HepG2 (cell line): ENCODE measurements around the gene ZNF189. TPM values are rescaled to one million over a fixed set of nuclear protein-coding genes. Genes with fewer than 3 reads are reported as not detected.

Experiments used
- CHD2 ChIP-seq: IDR thresholded peaks from 2 replicates; pipeline ENCODE4 v1.6.1; 2011; ENCODE audit warnings: low read depth, low read length, improper control_type of control experiment
- HOXD1 ChIP-seq: sonication (generic); formaldehyde crosslinking; IDR thresholded peaks from 2 replicates; pipeline ENCODE4 v1.5.0; 2020; ENCODE audit warnings: missing genetic modification reagents
- KDM1A ChIP-seq: IDR thresholded peaks from 2 replicates; pipeline ENCODE4 v1.6.1; 2016; ENCODE audit warnings: missing compliant biosample characterization
- KDM2A ChIP-seq: sonication (generic); formaldehyde crosslinking; IDR thresholded peaks from 2 replicates; pipeline ENCODE4 v1.4.0; 2020; ENCODE audit warnings: low read depth, missing genetic modification reagents, borderline replicate concordance
- NR1H2 ChIP-seq: sonication (generic); formaldehyde crosslinking; IDR thresholded peaks from 2 replicates; pipeline ENCODE4 v1.8.1; 2022; ENCODE audit warnings: low read depth, missing genetic modification reagents, borderline replicate concordance
- SSRP1 ChIP-seq: IDR thresholded peaks from 2 replicates; pipeline ENCODE4 v1.6.1; 2016; ENCODE audit warnings: control low read depth
- ZNF225 ChIP-seq: sonication (generic); formaldehyde crosslinking; IDR thresholded peaks from 2 replicates; pipeline ENCODE4 v1.4.0; 2020; ENCODE audit warnings: mild to moderate bottlenecking, missing genetic modification reagents
- ZNF44 ChIP-seq: sonication (generic); formaldehyde crosslinking; IDR thresholded peaks from 2 replicates; pipeline ENCODE4 v1.5.1; 2020; ENCODE audit warnings: mild to moderate bottlenecking, missing genetic modification reagents
- ZNF570 ChIP-seq: sonication (generic); formaldehyde crosslinking; IDR thresholded peaks from 2 replicates; pipeline ENCODE4 v1.4.0; 2020; ENCODE audit warnings: mild to moderate bottlenecking, missing genetic modification reagents, borderline replicate concordance
- ZNF768 ChIP-seq: sonication (generic); formaldehyde crosslinking; IDR thresholded peaks from 2 replicates; pipeline ENCODE4 v1.4.0; 2020; ENCODE audit warnings: missing genetic modification reagents
- ZNF792 ChIP-seq: IDR thresholded peaks from 2 replicates; pipeline ENCODE4 v1.6.1; 2016
- ZNF883 ChIP-seq: sonication (generic); formaldehyde crosslinking; IDR thresholded peaks from 2 replicates; pipeline ENCODE4 v1.5.1; 2020; ENCODE audit warnings: mild to moderate bottlenecking, missing genetic modification reagents; ENCODE audit errors: not compliant biosample characterization
- ZSCAN9 ChIP-seq: IDR thresholded peaks from 2 replicates; pipeline ENCODE4 v1.6.1; 2016; ENCODE audit warnings: borderline replicate concordance
- polyA plus RNA-seq, 8 experiments: library from polyadenylated mRNA; depleted of rRNA in 3 of 8; stranded (reverse) in 7 of 8; unstranded in 1 of 8; fragments of >200 nt; fragmentation: Illumina TruSeq in 4 of 8; extraction: Trizol in 4 of 8; gene quantifications; 2 replicates each; pipeline versions ENCODE4 v1.2.1 to v1.2.3, GENCODE V29; 2011 to 2016; ENCODE audit warnings: low read depth in 4 of 8, missing spikeins in 1 of 8, mixed read lengths in 1 of 8; ENCODE audit not compliant: insufficient read depth in 1 of 8
- total RNA-seq, 5 experiments: library from RNA; depleted of rRNA; stranded (reverse); fragments of >200 nt; fragmentation: Illumina TruSeq; extraction: Trizol; gene quantifications; 2 replicates each; pipeline ENCODE4 v1.2.3, GENCODE V29; 2016; ENCODE audit warnings: low read depth in 1 of 5
- TF ChIP-seq, protein P1 (sequence below): sonication (generic); formaldehyde crosslinking; IDR thresholded peaks from 2 replicates; pipeline ENCODE4 v1.8.0; 2023; ENCODE audit warnings: mild to moderate bottlenecking, missing genetic modification reagents
- TF ChIP-seq, protein P2 (sequence below): IDR thresholded peaks from 2 replicates; pipeline ENCODE4 v1.6.1; 2016; ENCODE audit warnings: low read depth, control low read depth
- TF ChIP-seq, protein P3 (sequence below): IDR thresholded peaks from 2 replicates; pipeline ENCODE4 v1.6.1; 2016; ENCODE audit warnings: missing compliant biosample characterization, missing genetic modification reagents, borderline replicate concordance
- TF ChIP-seq, protein P4 (sequence below): sonication (generic); formaldehyde crosslinking; IDR thresholded peaks from 2 replicates; pipeline ENCODE4 v1.4.0; 2020; ENCODE audit warnings: mild to moderate bottlenecking, missing genetic modification reagents
- TF ChIP-seq, protein P5 (sequence below): sonication (generic); formaldehyde crosslinking; IDR thresholded peaks from 2 replicates; pipeline ENCODE4 v1.5.0; 2020; ENCODE audit warnings: missing genetic modification reagents, mild to moderate bottlenecking, borderline replicate concordance
- TF ChIP-seq, protein P6 (sequence below): sonication (generic); formaldehyde crosslinking; IDR thresholded peaks from 2 replicates; pipeline ENCODE4 v1.4.0; 2020; ENCODE audit warnings: missing genetic modification reagents, borderline replicate concordance

Gene ZNF189
- total and polyA plus RNA-seq, 2 of the 13 experiments (the other 11 are each of a cell fraction or from before 2014, with no cell fraction given) = 8.4 to 50.0 TPM

DNA sequence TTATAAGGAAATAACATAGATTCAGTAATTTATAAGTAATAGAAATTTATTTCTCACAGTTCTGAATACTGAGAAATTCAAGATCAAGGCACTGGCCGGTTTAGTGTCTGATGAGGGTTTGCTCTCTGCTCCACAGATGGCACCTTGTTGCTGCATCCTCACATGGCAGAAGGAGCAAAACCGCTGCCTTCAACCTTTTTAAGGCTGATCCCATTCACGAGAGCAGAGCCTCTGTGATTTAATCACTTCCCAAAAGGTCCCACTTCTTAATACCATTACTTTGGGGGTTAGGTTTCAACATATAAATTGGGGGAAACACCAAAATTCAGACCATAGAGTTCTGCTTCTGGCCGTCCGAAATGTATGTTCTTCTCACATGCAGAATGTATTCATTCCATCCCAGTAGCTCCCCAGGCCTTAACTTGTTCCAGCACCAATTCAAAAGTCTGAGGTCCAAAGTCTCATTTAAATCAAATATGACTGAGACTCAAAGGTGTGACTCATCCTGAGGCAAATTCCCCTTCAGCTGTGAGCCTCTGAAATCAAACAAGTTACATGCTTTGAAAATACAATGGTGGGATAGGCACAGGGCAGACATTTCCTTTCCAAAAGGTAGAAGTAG lies 44.4 kb upstream of the ZNF189 start (continued):
- TF ChIP-seq KDM2A (CRISPR knock-in tag) (no peak), ZNF44 (no peak; the same call in 1 of the 2 replicates), HOXD1 (peak; percentile 24; the same call in 1 of the 2 replicates), ZNF792 (CRISPR knock-in tag) (peak; percentile 51; the same call in 1 of the 2 replicates), SSRP1 (peak; percentile 96; the same call in 1 of the 2 replicates), KDM1A (CRISPR knock-in tag) (peak; percentile 8; the same call in 1 of the 2 replicates), CHD2 (no peak), ZNF883 (no peak), NR1H2 (CRISPR knock-in tag) (no peak), ZNF225 (CRISPR knock-in tag) (no peak), ZNF768 (no peak), ZNF570 (CRISPR knock-in tag) (no peak), ZSCAN9 (CRISPR knock-in tag) (peak; percentile 50; the same call in 1 of the 2 replicates)
- TF ChIP-seq, protein P1, sequence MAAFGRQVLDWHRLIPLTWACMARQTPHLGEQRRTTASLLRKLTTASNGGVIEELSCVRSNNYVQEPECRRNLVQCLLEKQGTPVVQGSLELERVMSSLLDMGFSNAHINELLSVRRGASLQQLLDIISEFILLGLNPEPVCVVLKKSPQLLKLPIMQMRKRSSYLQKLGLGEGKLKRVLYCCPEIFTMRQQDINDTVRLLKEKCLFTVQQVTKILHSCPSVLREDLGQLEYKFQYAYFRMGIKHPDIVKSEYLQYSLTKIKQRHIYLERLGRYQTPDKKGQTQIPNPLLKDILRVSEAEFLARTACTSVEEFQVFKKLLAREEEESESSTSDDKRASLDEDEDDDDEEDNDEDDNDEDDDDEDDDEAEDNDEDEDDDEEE (CRISPR knock-in tag) = no peak
- TF ChIP-seq, protein P2, sequence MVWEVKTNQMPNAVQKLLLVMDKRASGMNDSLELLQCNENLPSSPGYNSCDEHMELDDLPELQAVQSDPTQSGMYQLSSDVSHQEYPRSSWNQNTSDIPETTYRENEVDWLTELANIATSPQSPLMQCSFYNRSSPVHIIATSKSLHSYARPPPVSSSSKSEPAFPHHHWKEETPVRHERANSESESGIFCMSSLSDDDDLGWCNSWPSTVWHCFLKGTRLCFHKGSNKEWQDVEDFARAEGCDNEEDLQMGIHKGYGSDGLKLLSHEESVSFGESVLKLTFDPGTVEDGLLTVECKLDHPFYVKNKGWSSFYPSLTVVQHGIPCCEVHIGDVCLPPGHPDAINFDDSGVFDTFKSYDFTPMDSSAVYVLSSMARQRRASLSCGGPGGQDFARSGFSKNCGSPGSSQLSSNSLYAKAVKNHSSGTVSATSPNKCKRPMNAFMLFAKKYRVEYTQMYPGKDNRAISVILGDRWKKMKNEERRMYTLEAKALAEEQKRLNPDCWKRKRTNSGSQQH (CRISPR knock-in tag) = 0 out of 2 replicates have a peak, but pooled peaks have one; percentile 82
- TF ChIP-seq, protein P3, sequence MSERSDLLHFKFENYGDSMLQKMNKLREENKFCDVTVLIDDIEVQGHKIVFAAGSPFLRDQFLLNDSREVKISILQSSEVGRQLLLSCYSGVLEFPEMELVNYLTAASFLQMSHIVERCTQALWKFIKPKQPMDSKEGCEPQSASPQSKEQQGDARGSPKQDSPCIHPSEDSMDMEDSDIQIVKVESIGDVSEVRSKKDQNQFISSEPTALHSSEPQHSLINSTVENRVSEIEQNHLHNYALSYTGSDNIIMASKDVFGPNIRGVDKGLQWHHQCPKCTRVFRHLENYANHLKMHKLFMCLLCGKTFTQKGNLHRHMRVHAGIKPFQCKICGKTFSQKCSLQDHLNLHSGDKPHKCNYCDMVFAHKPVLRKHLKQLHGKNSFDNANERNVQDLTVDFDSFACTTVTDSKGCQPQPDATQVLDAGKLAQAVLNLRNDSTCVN (CRISPR knock-in tag) = no peak; the same call in 1 of the 2 replicates
- TF ChIP-seq, protein P4, sequence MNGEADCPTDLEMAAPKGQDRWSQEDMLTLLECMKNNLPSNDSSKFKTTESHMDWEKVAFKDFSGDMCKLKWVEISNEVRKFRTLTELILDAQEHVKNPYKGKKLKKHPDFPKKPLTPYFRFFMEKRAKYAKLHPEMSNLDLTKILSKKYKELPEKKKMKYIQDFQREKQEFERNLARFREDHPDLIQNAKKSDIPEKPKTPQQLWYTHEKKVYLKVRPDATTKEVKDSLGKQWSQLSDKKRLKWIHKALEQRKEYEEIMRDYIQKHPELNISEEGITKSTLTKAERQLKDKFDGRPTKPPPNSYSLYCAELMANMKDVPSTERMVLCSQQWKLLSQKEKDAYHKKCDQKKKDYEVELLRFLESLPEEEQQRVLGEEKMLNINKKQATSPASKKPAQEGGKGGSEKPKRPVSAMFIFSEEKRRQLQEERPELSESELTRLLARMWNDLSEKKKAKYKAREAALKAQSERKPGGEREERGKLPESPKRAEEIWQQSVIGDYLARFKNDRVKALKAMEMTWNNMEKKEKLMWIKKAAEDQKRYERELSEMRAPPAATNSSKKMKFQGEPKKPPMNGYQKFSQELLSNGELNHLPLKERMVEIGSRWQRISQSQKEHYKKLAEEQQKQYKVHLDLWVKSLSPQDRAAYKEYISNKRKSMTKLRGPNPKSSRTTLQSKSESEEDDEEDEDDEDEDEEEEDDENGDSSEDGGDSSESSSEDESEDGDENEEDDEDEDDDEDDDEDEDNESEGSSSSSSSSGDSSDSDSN = no peak
- TF ChIP-seq, protein P5, sequence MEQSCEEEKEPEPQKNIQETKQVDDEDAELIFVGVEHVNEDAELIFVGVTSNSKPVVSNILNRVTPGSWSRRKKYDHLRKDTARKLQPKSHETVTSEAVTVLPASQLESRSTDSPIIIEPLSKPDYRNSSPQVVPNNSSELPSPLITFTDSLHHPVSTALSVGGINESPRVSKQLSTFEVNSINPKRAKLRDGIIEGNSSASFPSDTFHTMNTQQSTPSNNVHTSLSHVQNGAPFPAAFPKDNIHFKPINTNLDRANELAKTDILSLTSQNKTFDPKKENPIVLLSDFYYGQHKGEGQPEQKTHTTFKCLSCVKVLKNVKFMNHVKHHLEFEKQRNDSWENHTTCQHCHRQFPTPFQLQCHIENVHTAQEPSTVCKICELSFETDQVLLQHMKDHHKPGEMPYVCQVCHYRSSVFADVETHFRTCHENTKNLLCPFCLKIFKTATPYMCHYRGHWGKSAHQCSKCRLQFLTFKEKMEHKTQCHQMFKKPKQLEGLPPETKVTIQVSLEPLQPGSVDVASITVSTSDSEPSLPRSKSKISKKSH (CRISPR knock-in tag) = no peak
- TF ChIP-seq, protein P6, sequence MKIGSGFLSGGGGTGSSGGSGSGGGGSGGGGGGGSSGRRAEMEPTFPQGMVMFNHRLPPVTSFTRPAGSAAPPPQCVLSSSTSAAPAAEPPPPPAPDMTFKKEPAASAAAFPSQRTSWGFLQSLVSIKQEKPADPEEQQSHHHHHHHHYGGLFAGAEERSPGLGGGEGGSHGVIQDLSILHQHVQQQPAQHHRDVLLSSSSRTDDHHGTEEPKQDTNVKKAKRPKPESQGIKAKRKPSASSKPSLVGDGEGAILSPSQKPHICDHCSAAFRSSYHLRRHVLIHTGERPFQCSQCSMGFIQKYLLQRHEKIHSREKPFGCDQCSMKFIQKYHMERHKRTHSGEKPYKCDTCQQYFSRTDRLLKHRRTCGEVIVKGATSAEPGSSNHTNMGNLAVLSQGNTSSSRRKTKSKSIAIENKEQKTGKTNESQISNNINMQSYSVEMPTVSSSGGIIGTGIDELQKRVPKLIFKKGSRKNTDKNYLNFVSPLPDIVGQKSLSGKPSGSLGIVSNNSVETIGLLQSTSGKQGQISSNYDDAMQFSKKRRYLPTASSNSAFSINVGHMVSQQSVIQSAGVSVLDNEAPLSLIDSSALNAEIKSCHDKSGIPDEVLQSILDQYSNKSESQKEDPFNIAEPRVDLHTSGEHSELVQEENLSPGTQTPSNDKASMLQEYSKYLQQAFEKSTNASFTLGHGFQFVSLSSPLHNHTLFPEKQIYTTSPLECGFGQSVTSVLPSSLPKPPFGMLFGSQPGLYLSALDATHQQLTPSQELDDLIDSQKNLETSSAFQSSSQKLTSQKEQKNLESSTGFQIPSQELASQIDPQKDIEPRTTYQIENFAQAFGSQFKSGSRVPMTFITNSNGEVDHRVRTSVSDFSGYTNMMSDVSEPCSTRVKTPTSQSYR (CRISPR knock-in tag) = peak; percentile 28; the same call in 1 of the 2 replicates
